ENCODE data around the gene POU3F2. TPM values are rescaled to one million over a fixed set of nuclear protein-coding genes. Genes with fewer than 3 reads are reported as not detected.

POU3F2 gene
- total RNA-seq, 4 donors from 2014 or later: 0.07 TPM; not detected in 3

DNA sequence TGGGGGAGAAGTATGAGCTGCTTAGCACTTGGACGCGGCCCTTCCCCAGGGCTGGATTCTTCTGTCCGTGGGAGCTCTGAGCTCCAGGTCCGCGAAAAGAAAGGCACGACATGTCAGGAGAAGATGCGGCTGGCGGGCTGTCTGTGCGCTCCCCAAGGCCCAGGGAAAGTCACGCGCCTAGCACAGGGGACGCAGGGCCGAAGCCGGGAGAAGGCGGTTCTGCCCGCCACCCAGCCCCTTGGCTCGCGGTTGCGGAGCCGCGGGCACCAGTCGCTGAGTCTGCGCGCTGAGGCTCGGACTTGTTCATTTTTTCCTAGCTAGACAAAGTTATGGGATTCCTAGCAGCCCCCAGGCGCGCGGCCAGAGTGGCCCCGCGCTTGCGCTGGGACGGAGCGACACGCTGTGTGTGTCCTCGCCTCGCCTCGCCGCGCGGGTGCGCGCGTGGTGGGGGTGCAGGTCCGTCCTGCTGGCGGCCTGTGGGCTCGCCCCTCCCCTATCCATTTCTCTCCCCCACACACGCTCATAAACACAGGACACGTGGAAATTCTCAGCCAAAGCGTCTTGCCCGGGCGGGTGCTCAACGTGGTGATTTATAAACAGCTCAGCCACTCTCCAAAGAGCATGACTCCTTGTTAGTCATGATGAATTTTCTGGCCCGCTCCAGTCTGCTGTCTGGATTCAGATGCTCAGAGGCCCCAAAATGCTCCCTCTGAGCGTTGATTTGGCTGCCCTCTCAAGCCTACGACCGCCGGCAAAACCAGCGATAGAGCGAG, 1.9 kb upstream of the POU3F2 start:
- Histone ChIP-seq H3K36me3 (no peaks in the 10 kb centered on the region), H3K9me3 (no peaks in the 10 kb centered on the region), H3K27ac (no peak overlapping the region), H3K4me3 (peak overlapping the region; percentile 50 to 59 (median 54)), H3K4me1 (peaks cover 21 to 50% of the 10 kb centered on the region in 2 donors), H3K27me3 (peaks cover 92 to 98% (median 95%) of the 10 kb centered on the region in 3 donors)
- TF ChIP-seq, protein P1, sequence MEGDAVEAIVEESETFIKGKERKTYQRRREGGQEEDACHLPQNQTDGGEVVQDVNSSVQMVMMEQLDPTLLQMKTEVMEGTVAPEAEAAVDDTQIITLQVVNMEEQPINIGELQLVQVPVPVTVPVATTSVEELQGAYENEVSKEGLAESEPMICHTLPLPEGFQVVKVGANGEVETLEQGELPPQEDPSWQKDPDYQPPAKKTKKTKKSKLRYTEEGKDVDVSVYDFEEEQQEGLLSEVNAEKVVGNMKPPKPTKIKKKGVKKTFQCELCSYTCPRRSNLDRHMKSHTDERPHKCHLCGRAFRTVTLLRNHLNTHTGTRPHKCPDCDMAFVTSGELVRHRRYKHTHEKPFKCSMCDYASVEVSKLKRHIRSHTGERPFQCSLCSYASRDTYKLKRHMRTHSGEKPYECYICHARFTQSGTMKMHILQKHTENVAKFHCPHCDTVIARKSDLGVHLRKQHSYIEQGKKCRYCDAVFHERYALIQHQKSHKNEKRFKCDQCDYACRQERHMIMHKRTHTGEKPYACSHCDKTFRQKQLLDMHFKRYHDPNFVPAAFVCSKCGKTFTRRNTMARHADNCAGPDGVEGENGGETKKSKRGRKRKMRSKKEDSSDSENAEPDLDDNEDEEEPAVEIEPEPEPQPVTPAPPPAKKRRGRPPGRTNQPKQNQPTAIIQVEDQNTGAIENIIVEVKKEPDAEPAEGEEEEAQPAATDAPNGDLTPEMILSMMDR (IDR thresholded peaks at IDR 0.05 in 4 of 5, conservative IDR thresholded peaks at IDR 0.05 in 1 of 5): no peak
- TF ChIP-seq POLR2A (IDR thresholded peaks at IDR 0.05): no peak
- intact Hi-C loops (cut with DNase I; ENCODE audit: low total_unique reads): loop anchor here (1.0 kb wide), 1 partner anchor 287 kb away; no protein-coding TSS in a partner anchor
- DNase-seq (no peak), ATAC-seq (peak in 1 of 2 donors; percentile 59)
- in situ Hi-C loops (cut with MboI; ENCODE audit: low sequenced_read_pairs in 4 of 4): loop anchor here in 1 of 4 donors (25.0 kb wide), 1 partner anchor 1345 kb away; no protein-coding TSS in a partner anchor

GRCh38 chr6:98833057-98833306, 1.4 kb upstream of the POU3F2 start:
- intact Hi-C loops (cut with DNase I; ENCODE audit: low total_unique reads): loop anchor here (1.0 kb wide), 1 partner anchor 286 kb away; no protein-coding TSS in a partner anchor
- Histone ChIP-seq H3K27ac (no peak overlapping the region), H3K4me1 (peaks cover 18 to 45% of the 10 kb centered on the region in 2 donors), H3K4me3 (peak overlapping the region; percentile 50 to 59 (median 54)), H3K9me3 (no peaks in the 10 kb centered on the region), H3K36me3 (no peaks in the 10 kb centered on the region), H3K27me3 (peaks cover 92 to 98% (median 95%) of the 10 kb centered on the region in 3 donors)
- ATAC-seq (peak in 1 of 2 donors; percentile 55), DNase-seq (no peak)
- in situ Hi-C loops (cut with MboI; ENCODE audit: low sequenced_read_pairs in 4 of 4): loop anchor here in 1 of 4 donors (25.0 kb wide), 1 partner anchor 1346 kb away; no protein-coding TSS in a partner anchor
- TF ChIP-seq, protein P1 (IDR thresholded peaks at IDR 0.05 in 4 of 5, conservative IDR thresholded peaks at IDR 0.05 in 1 of 5): no peak

- DNase-seq (no peak), ATAC-seq (peak; percentile 14 to 47)
- peak overlapping the region; percentile 50 to 59 (median 54) for H3K4me3 ChIP-seq
- H3K27me3 ChIP-seq: peaks cover 92 to 98% (median 94%) of the 10 kb centered on the region in 3 donors
- TF ChIP-seq POLR2A (IDR thresholded peaks at IDR 0.05): no peak
- TF ChIP-seq, protein P1 (IDR thresholded peaks at IDR 0.05 in 4 of 5, conservative IDR thresholded peaks at IDR 0.05 in 1 of 5): no peak
- intact Hi-C loops (cut with DNase I; ENCODE audit: low total_unique reads) (loop anchor here (1.0 kb wide), 1 partner anchor 286 kb away; no protein-coding TSS in a partner anchor), in situ Hi-C loops (cut with MboI; ENCODE audit: low sequenced_read_pairs in 4 of 4) (loop anchor here in 1 of 4 donors (25.0 kb wide), 1 partner anchor 1346 kb away; no protein-coding TSS in a partner anchor)
- H3K27ac ChIP-seq: no peak overlapping the region
- no peaks in the 10 kb centered on the region for H3K9me3 ChIP-seq
- no peaks in the 10 kb centered on the region for H3K36me3 ChIP-seq
- peaks cover 15 to 42% of the 10 kb centered on the region in 2 donors for H3K4me1 ChIP-seq
Measured at GRCh38 chr6:98833307-98834059, 891 bp upstream of the POU3F2 start.

- ATAC-seq: no peak
- H3K27ac ChIP-seq: no peak overlapping the region
- in situ Hi-C loops (cut with MboI; ENCODE audit: low sequenced_read_pairs in 4 of 4) (loop anchor here in 1 of 4 donors (25.0 kb wide), 1 partner anchor 1348 kb away; no protein-coding TSS in a partner anchor), intact Hi-C loops (cut with DNase I; ENCODE audit: low total_unique reads) (no loop called here)
- DNase-seq: no peak
- no peaks in the 10 kb centered on the region for H3K36me3 ChIP-seq
- TF ChIP-seq, protein P1 (IDR thresholded peaks at IDR 0.05 in 4 of 5, conservative IDR thresholded peaks at IDR 0.05 in 1 of 5): no peak
- no peak for TF ChIP-seq POLR2A (IDR thresholded peaks at IDR 0.05)
- no peaks in the 10 kb centered on the region for H3K9me3 ChIP-seq
- peaks cover 15 to 42% of the 10 kb centered on the region in 2 donors for H3K4me1 ChIP-seq
- H3K27me3 ChIP-seq: peaks cover 94 to 98% (median 94%) of the 10 kb centered on the region in 3 donors
- H3K4me3 ChIP-seq: peak overlapping the region in 3 of 4 donors; percentile 23 to 57 (median 27)
Measured at GRCh38 chr6:98835149-98836024, 1.0 kb downstream of the POU3F2 start.

Measured in gastrocnemius medialis (tissue), 4 donors.